ENCODE results near the gene CPSF4L. TPM values are rescaled to one million over a fixed set of nuclear protein-coding genes. Genes with fewer than 3 reads are reported as not detected.

Gene CPSF4L
- total and polyA plus RNA-seq, 2 of the 13 experiments (the other 11 are each of a cell fraction or from before 2014, with no cell fraction given): 0.73 to 1.6 TPM

- TF ChIP-seq HNF4G (IDR thresholded peaks at IDR 0.05; ENCODE audit: borderline replicate concordance, low read depth, low read length) (peak; percentile 92), HNF4G (CRISPR knock-in tag; IDR thresholded peaks at IDR 0.05; ENCODE audit: borderline replicate concordance, low read depth) (peak; percentile 54; the same call in 1 of the 2 replicates), ZNF788 (CRISPR knock-in tag; IDR thresholded peaks at IDR 0.05; ENCODE audit: borderline replicate concordance) (peak; percentile 7; the same call in 1 of the 2 replicates), NONO (IDR thresholded peaks at IDR 0.05) (no peak), NONO (CRISPR knock-in tag; conservative IDR thresholded peaks at IDR 0.05) (no peak), PATZ1 (CRISPR knock-in tag; IDR thresholded peaks at IDR 0.05) (0 out of 2 replicates have a peak, but pooled peaks have one; percentile 12), ZC3H13 (CRISPR knock-in tag; IDR thresholded peaks at IDR 0.05) (peak; percentile 27; the same call in 1 of the 2 replicates), POLR2AphosphoS2 (IDR thresholded peaks at IDR 0.05; ENCODE audit: low read depth, low read length) (no peak), PREB (CRISPR knock-in tag; IDR thresholded peaks at IDR 0.05) (no peak), ZNF770 (CRISPR knock-in tag; IDR thresholded peaks at IDR 0.05) (no peak), IKZF5 (CRISPR knock-in tag; IDR thresholded peaks at IDR 0.05) (peak; percentile 63; the same call in 1 of the 2 replicates), SOX13 (IDR thresholded peaks at IDR 0.05) (0 out of 2 replicates have a peak, but pooled peaks have one; percentile 28), SOX13 (CRISPR knock-in tag; conservative IDR thresholded peaks at IDR 0.05 in 1 of 2, IDR thresholded peaks at IDR 0.05 in 1 of 2) (peak in 1 of 2 experiments; percentile 95; a peak in 2 of 4 replicates), ZMYM4 (CRISPR knock-in tag; IDR thresholded peaks at IDR 0.05) (no peak), ATRX (CRISPR knock-in tag; IDR thresholded peaks at IDR 0.05; ENCODE audit: borderline replicate concordance) (no peak), NPAS2 (CRISPR knock-in tag; IDR thresholded peaks at IDR 0.05; ENCODE audit: borderline replicate concordance) (no peak), RCOR2 (CRISPR knock-in tag; IDR thresholded peaks at IDR 0.05) (peak; percentile 48; the same call in 1 of the 2 replicates), ZNF562 (CRISPR knock-in tag; IDR thresholded peaks at IDR 0.05; ENCODE audit: borderline replicate concordance) (no peak), ZNF891 (CRISPR knock-in tag; IDR thresholded peaks at IDR 0.05) (no peak), ZBTB25 (CRISPR knock-in tag; IDR thresholded peaks at IDR 0.05) (peak; percentile 32; the same call in 1 of the 2 replicates)
Observed at GRCh38 chr17:73203135-73203787, 58.4 kb downstream of the CPSF4L start (continued).

Data from HepG2 (cell line).